GOT3 (cell line): Measurements from ENCODE around the gene ZNF865.

ENCODE experiments used
- DNase-seq: peaks from one replicate; lab custom pipeline; 2025; ENCODE audit warnings: mixed read lengths; lab: John Stamatoyannopoulos, UW

Gene ZNF865

GRCh38 chr19:55658846-55659459, 53.5 kb downstream of the ZNF865 start:
- no peak for DNase-seq

GRCh38 chr19:55659822-55660221, 54.4 kb downstream of the ZNF865 start:
- DNase-seq: no peak

GRCh38 chr19:55660404-55660803, 55.0 kb downstream of the ZNF865 start:
- no peak for DNase-seq

- DNase-seq: no peak
These were observed 55.5 kb downstream of the ZNF865 start for GRCh38 chr19:55660991-55661390.

- DNase-seq: no peak
These were observed 56.4 kb downstream of the ZNF865 start for GRCh38 chr19:55661826-55662225.

GRCh38 chr19:55663846-55664536, 58.5 kb downstream of the ZNF865 start:
- no peak for DNase-seq

GRCh38 chr19:55666343-55667005, 61.0 kb downstream of the ZNF865 start:
- no peak for DNase-seq
